H1 (cell line): ENCODE results near the gene DHX34. TPM values are rescaled to one million over a fixed set of nuclear protein-coding genes. Genes with fewer than 3 reads are reported as not detected.

Experiments used
- CTCF ChIA-PET: fragments of 300-600 bp; sonication (Branson Sonifier 250); formaldehyde crosslinking; loops from one replicate; lab custom pipeline; 2021; ENCODE audit not compliant: partially characterized antibody; lab: Charles Lee
- POLR2A ChIA-PET: fragments of 300-600 bp; sonication (Branson Sonifier 250); formaldehyde crosslinking; loops from one replicate; lab custom pipeline; 2021; ENCODE audit warnings: inconsistent platforms; ENCODE audit not compliant: partially characterized antibody; lab: Charles Lee
- DNase-seq, 2 experiments: peaks; one replicate each; pipeline versions ENCODE4 v3.0.0 to v3.0.0-alpha.2; 2010 to 2022; ENCODE audit warnings: low spot score in 2 of 2, low read depth in 1 of 2, mixed read lengths in 1 of 2
- FAIRE-seq: peaks from 2 replicates; lab custom pipeline; 2011; peaks lifted over from hg19 to GRCh38; lab: Jason Lieb, UNC
- H2AFZ ChIP-seq: 2 replicates; pipeline ENCODE4 v1.8.1; 2012; ENCODE audit warnings: low read length, inconsistent platforms
- H2AK5ac ChIP-seq: 2 replicates; pipeline ENCODE4 v1.6.1; 2013; ENCODE audit warnings: low read depth, low read length
- H2BK120ac ChIP-seq: replicated peaks from 2 replicates; pipeline ENCODE3; 2013; ENCODE audit warnings: low read depth, low read length, inconsistent platforms
- H2BK12ac ChIP-seq: 2 replicates; pipeline ENCODE4 v1.6.1; 2013; ENCODE audit warnings: low read depth, low read length
- H2BK15ac ChIP-seq: 2 replicates; pipeline ENCODE4 v1.6.1; 2013; ENCODE audit warnings: low read length
- H2BK20ac ChIP-seq: 2 replicates; pipeline ENCODE4 v1.6.1; 2013; ENCODE audit warnings: low read length
- H2BK5ac ChIP-seq: 2 replicates; pipeline ENCODE4 v1.6.1; 2013; ENCODE audit warnings: low read depth, low read length
- H3K14ac ChIP-seq: 2 replicates; pipeline ENCODE4 v1.6.1; 2013; ENCODE audit warnings: inconsistent platforms; ENCODE audit not compliant: insufficient read length
- H3K18ac ChIP-seq: 2 replicates; pipeline ENCODE4 v1.6.1; 2013; ENCODE audit warnings: low read length; ENCODE audit errors: extremely low read depth
- H3K23ac ChIP-seq: 2 replicates; pipeline ENCODE4 v1.6.1; 2013; ENCODE audit warnings: inconsistent platforms; ENCODE audit not compliant: insufficient read length
- H3K23me2 ChIP-seq: 2 replicates; pipeline ENCODE4 v1.6.1; 2013; ENCODE audit warnings: low read depth, low read length
- H3K27ac ChIP-seq: 2 replicates; pipeline ENCODE4 v1.6.1; 2011; ENCODE audit warnings: low read depth, low read length, inconsistent platforms
- H3K27me3 ChIP-seq, 4 experiments: replicated peaks in 1 of 4; 1 replicate in 1 of 4; 2 replicates in 3 of 4; pipeline versions ENCODE4 v1.6.1 to v1.8.1; 2011 to 2013; ENCODE audit warnings: low read length in 3 of 4, mild to moderate bottlenecking in 3 of 4, inconsistent platforms in 2 of 4, mixed read lengths in 2 of 4, moderate library complexity in 1 of 4; ENCODE audit not compliant: control insufficient read depth in 3 of 4, insufficient read depth in 3 of 4; ENCODE audit errors: extremely low read depth in 1 of 4
- H3K36me3 ChIP-seq, 4 experiments: 2 replicates each; pipeline versions ENCODE4 v1.6.1 to v1.8.1; 2011 to 2013; ENCODE audit warnings: mild to moderate bottlenecking in 4 of 4, low read length in 3 of 4, moderate library complexity in 2 of 4, control low read depth in 1 of 4, inconsistent platforms in 1 of 4; ENCODE audit not compliant: insufficient read depth in 4 of 4, control insufficient read depth in 2 of 4
- H3K4ac ChIP-seq: replicated peaks from 2 replicates; pipeline ENCODE3; 2013; ENCODE audit warnings: low read length, low read depth, mixed read lengths, inconsistent platforms; ENCODE audit not compliant: insufficient read length
- H3K4me1 ChIP-seq, 4 experiments: replicated peaks in 1 of 4; 1 replicate in 1 of 4; 2 replicates in 3 of 4; pipeline versions ENCODE4 v1.6.1 to v1.8.1; 2011 to 2013; ENCODE audit warnings: low read length in 3 of 4, inconsistent platforms in 2 of 4, mixed read lengths in 1 of 4; ENCODE audit not compliant: insufficient read depth in 4 of 4, control insufficient read depth in 3 of 4
- H3K4me2 ChIP-seq, 2 experiments: 2 replicates each; pipeline versions ENCODE4 v1.6.1 to v1.8.1; 2011 to 2013; ENCODE audit warnings: low read depth in 2 of 2, low read length in 2 of 2, control low read depth in 1 of 2, inconsistent platforms in 1 of 2, mild to moderate bottlenecking in 1 of 2; ENCODE audit not compliant: insufficient read depth in 1 of 2
- H3K4me3 ChIP-seq, 4 experiments: fragments of 200-600, 300-600 bp in 1 of 4; sonication (generic), shearing (Covaris generic), sonication (Bioruptor Twin) in 1 of 4; 2 replicates each; pipeline versions ENCODE4 v1.5.1 to v1.8.1; 2011 to 2016; ENCODE audit warnings: low read length in 4 of 4, low read depth in 3 of 4, control low read depth in 2 of 4, inconsistent platforms in 2 of 4, mild to moderate bottlenecking in 2 of 4, mixed read lengths in 1 of 4, moderate library complexity in 1 of 4; ENCODE audit not compliant: insufficient read depth in 2 of 4; ENCODE audit errors: extremely low read depth in 1 of 4
- H3K56ac ChIP-seq: replicated peaks from 2 replicates; pipeline ENCODE3; 2013; ENCODE audit warnings: low read depth, mild to moderate bottlenecking, mixed read lengths, low read length, inconsistent platforms; ENCODE audit not compliant: insufficient read length
- H3K79me1 ChIP-seq: 2 replicates; pipeline ENCODE4 v1.6.1; 2013; ENCODE audit warnings: low read depth, low read length, control low read depth
- H3K79me2 ChIP-seq, 2 experiments: 2 replicates each; pipeline versions ENCODE4 v1.6.1 to v1.8.1; 2012 to 2013; ENCODE audit warnings: low read length in 2 of 2, mild to moderate bottlenecking in 2 of 2, inconsistent platforms in 1 of 2; ENCODE audit not compliant: insufficient read depth in 2 of 2, control insufficient read depth in 1 of 2
- H3K9ac ChIP-seq, 4 experiments: replicated peaks in 1 of 4; 1 replicate in 1 of 4; 2 replicates in 3 of 4; pipeline versions ENCODE4 v1.6.1 to v1.8.1; 2011 to 2013; ENCODE audit warnings: low read depth in 3 of 4, low read length in 3 of 4, control low read depth in 2 of 4, mild to moderate bottlenecking in 2 of 4, moderate library complexity in 2 of 4, inconsistent platforms in 1 of 4; ENCODE audit errors: extremely low read depth in 1 of 4
- H3K9me3 ChIP-seq, 2 experiments: 2 replicates each; pipeline versions ENCODE4 v1.6.1 to v1.8.1; 2012 to 2013; ENCODE audit warnings: mild to moderate bottlenecking in 2 of 2, moderate library complexity in 2 of 2, control low read depth in 1 of 2, inconsistent platforms in 1 of 2, low read depth in 1 of 2, low read length in 1 of 2, mixed read lengths in 1 of 2; ENCODE audit not compliant: insufficient read depth in 2 of 2
- H4K20me1 ChIP-seq, 2 experiments: replicated peaks in 1 of 2; 2 replicates each; pipeline versions ENCODE3 to v1.8.1; 2011 to 2013; ENCODE audit warnings: inconsistent platforms in 2 of 2, low read length in 2 of 2, mild to moderate bottlenecking in 1 of 2; ENCODE audit not compliant: insufficient read depth in 2 of 2, control insufficient read depth in 1 of 2
- H4K5ac ChIP-seq: 2 replicates; pipeline ENCODE4 v1.6.1; 2013; ENCODE audit warnings: low read length, low read depth, mixed read lengths, inconsistent platforms; ENCODE audit not compliant: insufficient read length
- H4K8ac ChIP-seq: 2 replicates; pipeline ENCODE4 v1.8.0; 2013; ENCODE audit warnings: mild to moderate bottlenecking, moderate library complexity, low read length, inconsistent platforms; ENCODE audit not compliant: insufficient read depth; ENCODE audit errors: extremely low read depth
- H4K91ac ChIP-seq: replicated peaks from 2 replicates; pipeline ENCODE3; 2013; ENCODE audit warnings: low read length, mixed read lengths, inconsistent platforms; ENCODE audit not compliant: insufficient read length
- CHD1 ChIP-seq: IDR thresholded peaks from 2 replicates; pipeline ENCODE4 v1.6.1; 2012; ENCODE audit warnings: low read depth, low read length, improper control_type of control experiment
- KDM4A ChIP-seq: IDR thresholded peaks from one replicate; pipeline ENCODE4 v1.7.1; 2012; ENCODE audit warnings: low read depth, mild to moderate bottlenecking, moderate library complexity, low read length, inconsistent platforms; ENCODE audit not compliant: severe bottlenecking
- MAX ChIP-seq: IDR thresholded peaks from 2 replicates; pipeline ENCODE4 v1.6.1; 2012; ENCODE audit warnings: inconsistent platforms
- RNF2 ChIP-seq: fragments of 200-900, 300-1000 bp; sonication (generic); IDR thresholded peaks from 2 replicates; pipeline ENCODE4 v1.7.1; 2016; ENCODE audit warnings: borderline replicate concordance, low read depth, mild to moderate bottlenecking, antibody characterized with exemption, low read length; ENCODE audit not compliant: poor library complexity, severe bottlenecking; ENCODE audit errors: missing control alignments
- SAP30 ChIP-seq: fragments of 300-600 bp; sonication (generic); IDR thresholded peaks from 2 replicates; pipeline ENCODE4 v1.7.1; 2012; ENCODE audit warnings: low read length, moderate library complexity, mild to moderate bottlenecking, inconsistent platforms; ENCODE audit not compliant: insufficient read depth, insufficient replicate concordance
- SIN3A ChIP-seq, 2 experiments: IDR thresholded peaks in 1 of 2; conservative IDR thresholded peaks in 1 of 2; 2 replicates each; pipeline ENCODE4 v1.6.1; 2011 to 2012; ENCODE audit warnings: low read length in 2 of 2, improper control_type of control experiment in 1 of 2, low read depth in 1 of 2, mild to moderate bottlenecking in 1 of 2
- SIX5 ChIP-seq: IDR thresholded peaks from 2 replicates; pipeline ENCODE4 v1.6.1; 2011; ENCODE audit warnings: mild to moderate bottlenecking, low read depth, low read length
- SUZ12 ChIP-seq: fragments of 200-600 bp; sonication (generic); IDR thresholded peaks from 2 replicates; pipeline ENCODE4 v1.6.1; 2012; ENCODE audit warnings: mild to moderate bottlenecking, inconsistent platforms, low read length, moderate library complexity, mixed read lengths
- WGBS, 2 experiments: shearing (Covaris generic) in 1 of 2; methylation state at CpG; one replicate each; pipeline versions ENCODE4 v1.1.6 to v1.1.7; 2013 to 2015; ENCODE audit warnings: low lambda C conversion rate in 2 of 2, mixed read lengths in 2 of 2, inconsistent platforms in 1 of 2, low coverage in 1 of 2, missing lambda C conversion rate in 1 of 2; ENCODE audit not compliant: insufficient replicate concordance in 2 of 2, insufficient coverage in 1 of 2, insufficient read length in 1 of 2; ENCODE audit errors: extremely low coverage in 1 of 2, missing lambda C conversion rate in 1 of 2; 5-methylcytosine and 5-hydroxymethylcytosine counted together
- polyA plus RNA-seq, 7 experiments: library from polyadenylated mRNA; depleted of rRNA in 3 of 7; stranded (reverse) in 5 of 7; unstranded in 2 of 7; fragments of >200 nt in 5 of 7; fragments of 200-250 nt in 2 of 7; gene quantifications; 1 replicate in 5 of 7; 2 replicates in 1 of 7; 4 replicates in 1 of 7; pipeline versions ENCODE4 v1.2.1 to v1.2.3, GENCODE V29; 2011 to 2013; ENCODE audit warnings: missing spikeins in 2 of 7, mixed read lengths in 2 of 7
- total RNA-seq: library from RNA; stranded (reverse); fragmentation: NEBNext Ultra II Directional; extraction: Animal tissue kit (Norgen Biotek cat#: 25700); gene quantifications from 2 replicates; pipeline ENCODE4 v1.2.1, GENCODE V29; 2021

Gene DHX34
- total and polyA plus RNA-seq, 2 of the 8 experiments (the other 6 are each of a cell fraction or from before 2014, with no cell fraction given) = 17.5 to 24.3 TPM

GRCh38 chr19:47417746-47418691 lies 68.9 kb downstream of the DHX34 start:
- no peaks in the 10 kb centered on the region for H3K79me1 ChIP-seq
- CTCF ChIA-PET = interaction anchor here (1.0 to 5.2 kb wide), 6 partner anchors 10 to 289 kb away, joined by 3 to 32 read pairs (median 3); no protein-coding TSS in a partner anchor
- H4K8ac ChIP-seq = 0 out of 2 replicates have a peak overlapping the region, but pooled peaks have one; percentile 39
- TF ChIP-seq SAP30 (peak; percentile 86), RNF2 (peak; percentile 24), SIN3A (conservative IDR thresholded peaks at IDR 0.05 in 1 of 2, IDR thresholded peaks at IDR 0.05 in 1 of 2; ENCODE audit: low read depth in 1 of 2, low read length in 2 of 2) (peak; percentile 10 to 13; a peak in 1 of 4 replicates), CHD1 (no peak), MAX (peak; percentile 62), SIX5 (no peak), SUZ12 (peak; percentile 60; the same call in 1 of the 2 replicates), KDM4A (peak; percentile 4)

More at GRCh38 chr19:47417746-47418691, 68.9 kb downstream of the DHX34 start:
- H4K20me1 ChIP-seq = peaks cover 5 to 12% of the 10 kb centered on the region in 2 experiments
- peak in 1 of 2 experiments; percentile 69 for DNase-seq
- H3K4me2 ChIP-seq = peak overlapping the region; percentile 92 to 96
- peaks cover 31 to 70% (median 68%) of the 10 kb centered on the region in 4 experiments for H3K27me3 ChIP-seq
- H3K56ac ChIP-seq = no peak overlapping the region
- H3K23ac ChIP-seq = no peak overlapping the region
- H3K14ac ChIP-seq = no peak overlapping the region
- H2BK120ac ChIP-seq = no peak overlapping the region
- H3K79me2 ChIP-seq = no peaks in the 10 kb centered on the region
- H4K5ac ChIP-seq = no peak overlapping the region
- no peak for FAIRE-seq
- POLR2A ChIA-PET = interaction anchor here (0.5 to 1.7 kb wide), 12 partner anchors 10 to 1456 kb away, joined by 3 to 7 read pairs (median 4); partner anchors contain the start of gene DHX34
- H3K27ac ChIP-seq = no peak overlapping the region
- 5% methylated on average over 31 of the region's 34 CpGs; no CpG with 5 or more reads in 1 of the 2 experiments for WGBS, 2 experiments
- H3K4me1 ChIP-seq = peaks cover 6 to 34% (median 19%) of the 10 kb centered on the region in 4 experiments
- H2AFZ ChIP-seq = no peak overlapping the region
- peaks cover 0 to 3% (median 0%) of the 10 kb centered on the region in 4 experiments; a peak in 1 of 8 replicates for H3K36me3 ChIP-seq
- H3K9ac ChIP-seq = peak overlapping the region in 1 of 4 experiments; percentile 4; a peak in 2 of 7 replicates
- H2AK5ac ChIP-seq = peak overlapping the region; percentile 17
- peak overlapping the region; percentile 41 to 75 (median 58) for H3K4me3 ChIP-seq
- peaks cover 36% of the 10 kb centered on the region for H3K23me2 ChIP-seq
- no peak overlapping the region; the same call in 1 of the 2 replicates for H2BK5ac ChIP-seq
- no peaks in the 10 kb centered on the region for H3K9me3 ChIP-seq
- H2BK12ac ChIP-seq = peak overlapping the region; percentile 93; the same call in 1 of the 2 replicates
- H2BK15ac ChIP-seq = peak overlapping the region; percentile 98
- H3K4ac ChIP-seq = no peak overlapping the region
- peak overlapping the region; percentile 87 for H3K18ac ChIP-seq
- H2BK20ac ChIP-seq = peak overlapping the region; percentile 88
- H4K91ac ChIP-seq = no peak overlapping the region
